GM15510 (cell line): Measurements from ENCODE around the gene APAF1.

Experiments
- POLR2A ChIP-seq: IDR thresholded peaks from 3 replicates; pipeline ENCODE4 v1.6.1; 2011; ENCODE audit warnings: borderline replicate concordance; ENCODE audit not compliant: insufficient read length; ENCODE audit errors: extremely low read depth

Gene APAF1

GRCh38 chr12:98646294-98647090, 1.4 kb downstream of the APAF1 start:
- no peak for TF ChIP-seq POLR2A

DNA sequence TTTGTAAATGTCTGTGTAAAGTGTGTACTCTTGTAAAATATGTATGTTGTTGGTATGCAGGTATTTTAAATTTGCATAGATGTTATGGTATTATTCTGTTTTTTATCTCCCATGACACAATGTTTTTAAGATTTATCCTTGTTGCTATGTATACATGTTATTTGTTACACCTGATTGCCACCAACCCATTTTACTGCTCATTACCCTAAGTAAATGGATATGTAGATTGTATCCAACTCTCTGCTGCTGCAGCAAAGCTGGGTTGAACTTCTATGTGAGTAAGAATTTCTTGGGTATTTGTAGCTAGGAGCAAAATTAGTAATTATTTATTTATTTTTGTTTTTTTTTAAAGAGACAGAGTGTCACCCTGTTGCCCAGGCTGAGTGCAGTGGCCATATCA, 6.2 kb downstream of the APAF1 start:
- TF ChIP-seq POLR2A, result no peak

- TF ChIP-seq POLR2A, result no peak
Observed at GRCh38 chr12:98653866-98654493, 8.9 kb downstream of the APAF1 start.

GRCh38 chr12:98656289-98657101, 11.4 kb downstream of the APAF1 start:
- TF ChIP-seq POLR2A, result no peak

GRCh38 chr12:98660521-98660920, 15.4 kb downstream of the APAF1 start:
- TF ChIP-seq POLR2A, result no peak

DNA sequence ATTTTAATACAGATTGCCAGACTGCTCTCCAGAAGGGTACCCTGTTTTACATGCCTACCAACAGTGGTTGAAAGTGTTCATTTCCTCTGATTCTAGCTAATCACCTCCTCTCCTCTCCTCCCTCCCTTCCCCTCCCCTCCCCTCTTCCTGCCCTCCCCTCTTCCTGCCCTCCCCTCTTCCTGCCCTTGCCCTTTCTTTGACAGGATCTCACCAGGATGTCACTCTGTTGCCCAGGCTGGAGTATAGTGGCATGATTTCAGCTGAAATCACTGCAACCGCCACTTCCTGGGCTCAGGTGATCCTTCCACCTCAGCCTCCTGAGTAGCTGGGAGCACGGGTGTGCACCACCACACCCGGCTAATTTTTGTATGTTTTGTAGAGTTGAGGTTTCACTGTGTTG, 24.7 kb downstream of the APAF1 start:
- no peak for TF ChIP-seq POLR2A

DNA sequence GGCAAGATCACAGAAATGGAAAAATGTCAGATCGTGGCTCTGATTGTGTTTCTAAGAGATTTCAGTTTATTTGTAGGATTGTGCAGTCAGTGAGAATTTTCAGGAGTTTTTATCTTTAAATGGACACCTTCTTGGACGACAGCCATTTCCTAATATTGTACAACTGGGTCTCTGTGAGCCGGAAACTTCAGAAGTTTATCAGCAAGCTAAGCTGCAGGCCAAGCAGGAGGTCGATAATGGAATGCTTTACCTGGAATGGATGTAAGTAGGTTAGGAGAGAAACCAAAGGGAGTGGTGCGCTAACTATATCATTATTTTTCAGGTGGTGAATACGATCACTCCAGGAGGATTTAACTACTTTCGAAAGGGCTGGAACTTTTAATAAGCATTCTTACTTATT, 26.4 kb downstream of the APAF1 start:
- no peak for TF ChIP-seq POLR2A

- TF ChIP-seq POLR2A, result no peak
Observed at GRCh38 chr12:98674841-98675240, 29.8 kb downstream of the APAF1 start.

DNA sequence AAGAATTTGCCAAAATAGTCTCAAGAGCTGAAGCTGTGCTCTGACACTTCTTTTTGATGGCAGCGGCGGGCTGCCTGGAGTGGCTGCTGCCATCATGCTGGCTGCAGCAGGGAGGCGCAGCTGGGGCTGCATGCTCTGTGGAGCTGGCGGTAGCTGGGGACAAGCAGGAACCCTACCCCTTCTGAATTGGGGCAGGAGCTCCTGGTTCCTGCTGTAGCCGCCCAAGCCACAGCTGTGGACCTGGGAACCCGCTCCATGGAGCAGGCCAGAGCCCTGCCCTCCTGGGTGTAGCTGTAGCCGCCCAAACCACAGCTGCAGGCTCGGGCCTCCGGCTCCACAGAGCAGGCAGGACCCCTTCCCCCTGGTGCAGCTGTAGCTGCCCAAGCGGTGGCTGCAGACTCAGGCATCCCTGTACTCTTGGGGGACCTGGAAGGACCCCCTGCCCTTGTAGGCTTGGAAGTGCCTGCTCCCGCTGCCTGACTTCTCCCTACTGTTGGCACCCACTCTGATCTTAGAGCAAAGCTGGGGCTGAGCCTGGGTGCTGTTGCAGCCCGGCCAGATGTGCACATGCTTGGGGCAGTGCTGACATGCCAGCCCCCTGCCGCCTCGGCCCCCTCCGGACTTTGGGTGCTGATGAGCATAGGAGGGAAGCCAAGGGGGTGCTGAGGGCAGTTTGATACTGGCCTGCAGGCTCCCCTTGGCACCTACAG, 33.3 kb downstream of the APAF1 start:
- TF ChIP-seq POLR2A, result no peak

DNA sequence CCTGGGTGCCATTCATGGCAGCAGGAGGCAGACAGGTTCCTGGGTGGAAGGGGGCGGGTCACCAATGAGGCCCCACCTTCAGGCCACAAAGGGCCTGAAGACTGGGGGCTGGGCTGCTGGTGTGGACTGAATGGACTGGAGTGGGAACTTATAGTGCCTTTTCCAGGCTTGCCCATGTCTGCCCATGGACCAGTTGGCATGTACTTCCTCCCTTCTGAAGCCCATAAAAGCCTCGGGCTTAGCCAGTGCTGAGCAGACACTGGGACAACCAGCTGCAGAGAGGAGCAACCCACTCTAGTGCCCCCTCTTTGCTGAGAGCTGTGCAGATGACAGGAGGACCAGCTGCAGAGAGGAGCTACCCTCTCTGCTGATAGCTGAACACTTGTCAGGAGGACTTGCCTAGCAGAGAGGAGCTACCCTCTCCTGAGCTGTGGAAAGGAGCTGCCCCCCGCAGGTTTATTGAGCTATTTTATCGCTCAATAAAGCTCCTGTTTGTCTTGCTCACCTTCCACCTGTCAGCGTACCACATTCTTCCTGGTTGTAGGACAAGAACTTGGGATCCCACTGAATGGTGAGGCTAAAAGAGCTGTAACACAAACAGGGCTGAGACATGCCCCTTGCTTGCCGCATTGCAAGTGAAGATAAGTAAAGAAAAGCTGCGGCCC, 34.0 kb downstream of the APAF1 start:
- TF ChIP-seq POLR2A, result no peak

DNA sequence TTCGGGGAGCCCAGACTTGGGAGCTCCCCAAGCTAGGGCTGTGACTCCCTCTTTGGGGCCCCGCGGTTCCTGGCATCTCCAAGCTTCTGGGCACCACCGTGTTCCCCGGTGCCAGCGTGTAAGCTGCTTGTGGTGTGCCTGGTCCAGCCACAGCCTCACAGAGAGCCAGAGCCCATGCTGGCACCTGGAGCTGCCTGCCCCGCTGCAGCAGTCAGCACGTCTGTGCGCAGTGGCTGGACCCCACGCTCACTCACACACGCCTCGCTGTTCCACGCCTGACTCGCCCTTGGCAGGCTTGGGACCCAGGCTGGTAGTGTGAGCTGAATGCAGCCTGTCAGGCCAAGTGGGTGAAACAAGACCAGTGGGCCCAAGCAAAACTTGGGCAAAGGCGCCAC, 34.5 kb downstream of the APAF1 start:
- no peak for TF ChIP-seq POLR2A

- no peak for TF ChIP-seq POLR2A
Observed at GRCh38 chr12:98684199-98684598, 39.1 kb downstream of the APAF1 start.

GRCh38 chr12:98686603-98687002, 41.5 kb downstream of the APAF1 start:
- no peak for TF ChIP-seq POLR2A

- TF ChIP-seq POLR2A, result no peak
Observed at GRCh38 chr12:98691351-98691750, 46.3 kb downstream of the APAF1 start.

DNA sequence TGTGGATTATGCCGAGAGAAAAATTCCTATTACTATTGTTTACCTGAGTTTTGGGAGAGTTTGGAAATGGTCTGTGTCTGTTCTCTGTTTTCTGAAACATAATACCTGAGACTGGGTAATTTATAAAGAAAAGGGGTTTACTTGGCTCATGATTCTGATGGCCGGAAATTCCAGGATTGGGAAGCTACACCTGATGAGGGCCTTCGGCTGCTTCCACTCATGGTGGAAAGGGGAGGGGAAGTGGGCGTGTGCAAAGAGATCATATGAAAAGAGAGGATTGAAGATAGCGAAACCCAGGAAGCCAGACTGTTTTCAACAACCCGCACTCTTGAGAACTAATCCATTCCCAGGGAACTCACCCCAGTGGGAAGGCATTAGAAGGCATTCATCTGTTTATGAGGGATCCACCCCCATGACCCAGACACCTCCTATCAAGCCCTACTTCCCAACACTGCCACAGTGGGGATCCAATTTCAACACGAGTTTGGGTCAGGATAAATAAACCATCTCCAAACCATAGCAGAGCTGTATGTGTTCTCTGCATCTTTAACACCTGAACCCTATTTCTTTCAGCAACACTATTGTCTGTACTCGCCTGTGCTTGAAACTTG, 51.1 kb downstream of the APAF1 start:
- no peak for TF ChIP-seq POLR2A

DNA sequence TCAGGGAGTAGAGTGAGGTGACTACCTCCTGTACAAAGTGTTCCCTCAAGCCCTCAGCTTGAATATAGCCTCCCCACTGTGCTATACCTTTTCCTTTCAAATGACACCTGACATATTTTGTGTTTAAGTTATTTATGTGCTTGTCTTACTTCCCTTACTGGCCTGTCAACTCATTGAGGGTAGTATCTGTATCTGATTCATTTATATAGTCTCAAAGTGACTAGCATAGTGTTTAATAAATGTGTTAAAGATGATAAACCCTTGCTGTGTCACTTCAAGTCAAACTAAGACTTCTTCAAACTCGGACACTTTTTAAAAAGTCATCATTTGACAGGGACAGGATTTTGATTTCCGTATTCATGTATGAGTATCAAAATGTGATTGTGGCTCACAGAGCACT, 52.1 kb downstream of the APAF1 start:
- TF ChIP-seq POLR2A, result no peak
